ENCODE measurements around the gene RGL4.
A peak's percentile ranks its signal among the peaks of the same experiment; 100 is the strongest.
"Not testable (repeated sequence)": the region's sequence is repeated elsewhere in the genome, so short reads cannot be mapped to it uniquely, and the experiment has no call there.

RGL4 gene

GRCh38 chr22:23657727-23658126 is 33.1 kb upstream of the RGL4 start:
- H3K27ac ChIP-seq (ENCODE audit: insufficient read depth in 1 of 2, low read depth in 1 of 2, low read length in 2 of 2, poor library complexity in 1 of 2, severe bottlenecking in 2 of 2) = no peak overlapping the region
- CTCF ChIA-PET = no interaction called here
- no peak for DNase-seq
- no peaks in the 10 kb centered on the region for H3K4me1 ChIP-seq (ENCODE audit: control extremely low read depth in 1 of 4, control insufficient read depth in 4 of 4, insufficient read depth in 4 of 4, low read length in 3 of 4)
- H3K4me3 ChIP-seq (ENCODE audit: control insufficient read depth in 1 of 7, extremely low read depth in 1 of 7, insufficient read depth in 4 of 7, low read depth in 2 of 7, low read length in 6 of 7) = no peak overlapping the region
- H3K36me3 ChIP-seq (ENCODE audit: control insufficient read depth in 4 of 4, insufficient read depth in 4 of 4, low read length in 3 of 4) = peaks cover 7 to 27% (median 18%) of the 10 kb centered on the region in 4 experiments
- POLR2A ChIA-PET = no interaction called here
- H3K27me3 ChIP-seq (replicated peaks in 2 of 5; ENCODE audit: control insufficient read depth in 4 of 5, insufficient read depth in 5 of 5, low read length in 4 of 5) = no peaks in the 10 kb centered on the region
- 95% methylated on average over 5 of the region's 5 CpGs for WGBS (ENCODE audit: insufficient coverage)
- H3K9me3 ChIP-seq (ENCODE audit: control extremely low read depth in 1 of 5, control insufficient read depth in 4 of 5, insufficient read depth in 2 of 5, low read depth in 1 of 5, low read length in 4 of 5) = no peaks in the 10 kb centered on the region

GRCh38 chr22:23660381-23660780 is 30.4 kb upstream of the RGL4 start:
- 100% methylated on average over 2 of the region's 4 CpGs for WGBS (ENCODE audit: insufficient coverage)
- CTCF ChIA-PET = interaction anchor here (1.4 kb wide), 1 partner anchor 11 kb away, joined by 4 read pairs; no protein-coding TSS in a partner anchor

GRCh38 chr22:23670378-23671295 is 20.2 kb upstream of the RGL4 start:
- CTCF ChIA-PET = no interaction called here
- Histone ChIP-seq H3K4me3 (ENCODE audit: control insufficient read depth in 1 of 7, extremely low read depth in 1 of 7, insufficient read depth in 4 of 7, low read depth in 2 of 7, low read length in 6 of 7) (no peak overlapping the region), H3K27ac (ENCODE audit: insufficient read depth in 1 of 2, low read depth in 1 of 2, low read length in 2 of 2, poor library complexity in 1 of 2, severe bottlenecking in 2 of 2) (no peak overlapping the region), H3K36me3 (ENCODE audit: control insufficient read depth in 4 of 4, insufficient read depth in 4 of 4, low read length in 3 of 4) (peaks cover 0 to 2% (median under 1%) of the 10 kb centered on the region in 4 experiments), H3K9me3 (ENCODE audit: control extremely low read depth in 1 of 5, control insufficient read depth in 4 of 5, insufficient read depth in 2 of 5, low read depth in 1 of 5, low read length in 4 of 5) (no peaks in the 10 kb centered on the region), H3K27me3 (replicated peaks in 2 of 5; ENCODE audit: control insufficient read depth in 4 of 5, insufficient read depth in 5 of 5, low read length in 4 of 5) (no peaks in the 10 kb centered on the region), H3K4me1 (ENCODE audit: control extremely low read depth in 1 of 4, control insufficient read depth in 4 of 4, insufficient read depth in 4 of 4, low read length in 3 of 4) (no peaks in the 10 kb centered on the region)
- whole genome bisulfite sequencing (ENCODE audit: insufficient coverage) = 97% methylated on average over 13 of the region's 16 CpGs
- POLR2A ChIA-PET = no interaction called here
- DNase-seq = no peak

More at GRCh38 chr22:23660381-23660780, 30.4 kb upstream of the RGL4 start:
- H3K27ac ChIP-seq (ENCODE audit: insufficient read depth in 1 of 2, low read depth in 1 of 2, low read length in 2 of 2, poor library complexity in 1 of 2, severe bottlenecking in 2 of 2); H3K27me3 ChIP-seq (replicated peaks in 2 of 5; ENCODE audit: control insufficient read depth in 4 of 5, insufficient read depth in 5 of 5, low read length in 4 of 5); POLR2A ChIA-PET; H3K4me3 ChIP-seq (ENCODE audit: control insufficient read depth in 1 of 7, extremely low read depth in 1 of 7, insufficient read depth in 4 of 7, low read depth in 2 of 7, low read length in 6 of 7); H3K9me3 ChIP-seq (ENCODE audit: control extremely low read depth in 1 of 5, control insufficient read depth in 4 of 5, insufficient read depth in 2 of 5, low read depth in 1 of 5, low read length in 4 of 5); H3K4me1 ChIP-seq (ENCODE audit: control extremely low read depth in 1 of 4, control insufficient read depth in 4 of 4, insufficient read depth in 4 of 4, low read length in 3 of 4); DNase-seq: not testable (repeated sequence)
- peaks cover 7 to 27% (median 16%) of the 10 kb centered on the region in 4 experiments for H3K36me3 ChIP-seq (ENCODE audit: control insufficient read depth in 4 of 4, insufficient read depth in 4 of 4, low read length in 3 of 4)

- H3K27ac ChIP-seq (ENCODE audit: insufficient read depth in 1 of 2, low read depth in 1 of 2, low read length in 2 of 2, poor library complexity in 1 of 2, severe bottlenecking in 2 of 2); H3K4me3 ChIP-seq (ENCODE audit: control insufficient read depth in 1 of 7, extremely low read depth in 1 of 7, insufficient read depth in 4 of 7, low read depth in 2 of 7, low read length in 6 of 7); H3K9me3 ChIP-seq (ENCODE audit: control extremely low read depth in 1 of 5, control insufficient read depth in 4 of 5, insufficient read depth in 2 of 5, low read depth in 1 of 5, low read length in 4 of 5); POLR2A ChIA-PET; CTCF ChIA-PET; H3K36me3 ChIP-seq (ENCODE audit: control insufficient read depth in 4 of 4, insufficient read depth in 4 of 4, low read length in 3 of 4); DNase-seq; H3K27me3 ChIP-seq (replicated peaks in 2 of 5; ENCODE audit: control insufficient read depth in 4 of 5, insufficient read depth in 5 of 5, low read length in 4 of 5); H3K4me1 ChIP-seq (ENCODE audit: control extremely low read depth in 1 of 4, control insufficient read depth in 4 of 4, insufficient read depth in 4 of 4, low read length in 3 of 4): not testable (repeated sequence)
- WGBS (ENCODE audit: insufficient coverage) = no CpG with 5 or more reads among the region's 4 CpGs
Observed at GRCh38 chr22:23671387-23671786, 19.4 kb upstream of the RGL4 start.

GRCh38 chr22:23672307-23673049 is 18.3 kb upstream of the RGL4 start:
- peak in 2 of 3 donors; percentile 17 to 65 for DNase-seq
- not testable (repeated sequence) for H3K9me3 ChIP-seq (ENCODE audit: control extremely low read depth in 1 of 5, control insufficient read depth in 4 of 5, insufficient read depth in 2 of 5, low read depth in 1 of 5, low read length in 4 of 5)

GRCh38 chr22:23673050-23673620 is 17.7 kb upstream of the RGL4 start:
- WGBS (ENCODE audit: insufficient coverage) = 98% methylated on average over 5 of the region's 7 CpGs
- no peak overlapping the region for H3K4me3 ChIP-seq (ENCODE audit: control insufficient read depth in 1 of 7, extremely low read depth in 1 of 7, insufficient read depth in 4 of 7, low read depth in 2 of 7, low read length in 6 of 7)
- no peak overlapping the region for H3K27ac ChIP-seq (ENCODE audit: insufficient read depth in 1 of 2, low read depth in 1 of 2, low read length in 2 of 2, poor library complexity in 1 of 2, severe bottlenecking in 2 of 2)
- DNase-seq = no peak
- H3K4me1 ChIP-seq (ENCODE audit: control extremely low read depth in 1 of 4, control insufficient read depth in 4 of 4, insufficient read depth in 4 of 4, low read length in 3 of 4) = peaks cover 0 to 7% (median 2%) of the 10 kb centered on the region in 4 experiments
- H3K9me3 ChIP-seq (ENCODE audit: control extremely low read depth in 1 of 5, control insufficient read depth in 4 of 5, insufficient read depth in 2 of 5, low read depth in 1 of 5, low read length in 4 of 5) = no peaks in the 10 kb centered on the region
- ChIA-PET POLR2A (no interaction called here), CTCF (interaction anchor here (1.0 kb wide), 1 partner anchor 10 kb away, joined by 3 read pairs; no protein-coding TSS in a partner anchor)
- H3K27me3 ChIP-seq (replicated peaks in 2 of 5; ENCODE audit: control insufficient read depth in 4 of 5, insufficient read depth in 5 of 5, low read length in 4 of 5) = no peaks in the 10 kb centered on the region
- peaks cover 0 to 3% (median 2%) of the 10 kb centered on the region in 4 experiments for H3K36me3 ChIP-seq (ENCODE audit: control insufficient read depth in 4 of 4, insufficient read depth in 4 of 4, low read length in 3 of 4)

More at GRCh38 chr22:23672307-23673049, 18.3 kb upstream of the RGL4 start:
- CTCF ChIA-PET; H3K27me3 ChIP-seq (replicated peaks in 2 of 5; ENCODE audit: control insufficient read depth in 4 of 5, insufficient read depth in 5 of 5, low read length in 4 of 5); H3K4me3 ChIP-seq (ENCODE audit: control insufficient read depth in 1 of 7, extremely low read depth in 1 of 7, insufficient read depth in 4 of 7, low read depth in 2 of 7, low read length in 6 of 7); H3K4me1 ChIP-seq (ENCODE audit: control extremely low read depth in 1 of 4, control insufficient read depth in 4 of 4, insufficient read depth in 4 of 4, low read length in 3 of 4); POLR2A ChIA-PET; H3K36me3 ChIP-seq (ENCODE audit: control insufficient read depth in 4 of 4, insufficient read depth in 4 of 4, low read length in 3 of 4); H3K27ac ChIP-seq (ENCODE audit: insufficient read depth in 1 of 2, low read depth in 1 of 2, low read length in 2 of 2, poor library complexity in 1 of 2, severe bottlenecking in 2 of 2): not testable (repeated sequence)
- 96% methylated on average over 5 of the region's 8 CpGs for WGBS (ENCODE audit: insufficient coverage)
